HG02981 (cell line): ENCODE results near the gene CUTA.

ENCODE experiments used
- ATAC-seq: cut with Tn5 transposase; IDR thresholded peaks from one replicate; pipeline ENCODE4 v1.9.1; 2021; ENCODE audit warnings: mild to moderate bottlenecking, moderate library complexity; ENCODE audit not compliant: unreplicated experiment

CUTA gene

GRCh38 chr6:33439956-33440648, 22.2 kb upstream of the CUTA start:
- ATAC-seq: no peak

DNA sequence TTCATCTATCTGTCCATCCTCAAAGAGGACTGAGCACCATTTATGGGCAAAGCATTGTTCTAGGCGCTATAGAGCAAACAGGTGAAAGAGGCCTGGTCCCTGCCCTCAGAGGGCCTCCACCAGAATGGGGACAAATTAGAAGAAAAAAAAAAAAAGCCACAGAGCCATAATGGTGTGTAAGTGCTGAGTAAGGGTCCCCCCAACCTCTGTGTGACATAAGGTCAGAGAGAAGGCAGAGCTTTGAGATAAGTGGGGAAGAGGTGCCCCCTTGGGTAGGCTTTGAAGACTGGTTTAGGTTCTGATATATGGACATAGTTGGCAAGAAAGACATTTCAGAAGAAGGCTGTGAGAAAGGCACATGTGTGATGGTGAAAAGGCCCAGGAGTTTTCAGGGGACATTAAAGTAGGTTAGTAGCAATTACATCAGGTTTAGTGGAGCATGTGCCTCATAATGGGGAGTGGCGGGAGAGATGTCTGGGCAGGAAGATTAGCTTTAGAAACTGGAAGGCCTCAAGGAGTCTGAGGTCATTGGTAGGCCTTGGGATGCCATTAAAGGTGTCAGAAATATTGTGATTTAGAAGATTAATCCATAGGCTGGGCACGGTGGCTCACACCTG, 21.2 kb upstream of the CUTA start:
- no peak for ATAC-seq

DNA sequence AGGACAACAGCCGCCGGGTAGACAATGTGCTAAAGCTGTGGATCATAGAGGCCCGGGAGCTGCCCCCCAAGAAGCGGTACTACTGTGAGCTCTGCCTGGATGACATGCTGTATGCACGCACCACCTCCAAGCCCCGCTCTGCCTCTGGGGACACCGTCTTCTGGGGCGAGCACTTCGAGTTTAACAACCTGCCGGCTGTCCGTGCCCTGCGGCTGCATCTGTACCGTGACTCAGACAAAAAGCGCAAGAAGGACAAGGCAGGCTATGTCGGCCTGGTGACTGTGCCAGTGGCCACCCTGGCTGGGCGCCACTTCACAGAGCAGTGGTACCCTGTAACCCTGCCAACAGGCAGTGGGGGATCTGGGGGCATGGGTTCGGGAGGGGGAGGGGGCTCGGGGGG, 19.8 kb upstream of the CUTA start:
- ATAC-seq: no peak

DNA sequence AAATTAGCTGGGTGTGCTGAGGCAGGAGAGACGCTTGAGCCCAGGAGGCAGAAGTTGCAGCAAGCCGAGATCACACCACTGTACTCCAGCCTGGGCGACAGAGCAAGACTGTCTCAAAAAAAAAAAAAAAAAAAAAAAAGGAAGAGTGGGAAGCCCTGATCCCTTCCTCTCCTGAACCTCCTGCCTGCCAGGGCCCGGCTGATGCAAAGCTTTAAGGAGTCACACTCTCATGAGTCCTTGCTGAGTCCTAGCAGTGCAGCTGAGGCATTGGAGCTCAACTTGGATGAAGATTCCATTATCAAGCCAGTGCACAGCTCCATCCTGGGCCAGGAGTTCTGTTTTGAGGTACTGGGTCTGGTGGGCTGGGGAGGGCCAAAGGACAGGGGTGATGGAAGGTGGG, 17.1 kb upstream of the CUTA start:
- ATAC-seq: no peak

DNA sequence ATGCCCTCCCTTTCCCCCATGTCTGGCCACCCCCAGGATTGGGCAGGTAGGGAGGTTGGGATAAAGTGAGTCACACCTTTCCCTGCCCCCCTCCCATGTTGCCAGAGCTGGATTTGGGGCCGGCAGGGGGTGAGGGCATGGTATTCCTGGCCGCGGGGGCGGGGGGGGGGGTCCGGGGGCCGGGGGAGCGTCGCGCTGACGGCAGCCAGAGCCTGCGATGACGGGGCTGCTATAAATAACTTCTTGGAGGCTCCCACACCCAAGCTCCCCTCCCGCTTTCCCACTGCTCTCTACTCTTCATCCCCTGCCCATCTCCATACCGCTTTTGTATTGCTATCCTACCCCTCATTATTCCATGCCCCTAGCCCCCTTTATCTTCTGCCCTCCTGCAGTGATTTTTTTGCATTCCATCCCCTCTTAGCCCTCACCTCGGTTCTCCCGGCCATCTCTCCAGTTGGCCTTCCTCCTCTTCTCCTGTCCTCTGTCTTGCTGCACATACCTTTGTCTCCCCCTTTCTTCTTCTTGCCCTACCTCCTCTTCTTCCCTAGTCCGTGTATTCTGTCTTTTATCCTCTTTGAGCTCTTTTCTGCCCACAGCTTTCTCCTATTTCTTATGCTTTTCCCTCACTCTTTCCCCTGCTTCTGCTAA, 15.8 kb upstream of the CUTA start:
- no peak for ATAC-seq

DNA sequence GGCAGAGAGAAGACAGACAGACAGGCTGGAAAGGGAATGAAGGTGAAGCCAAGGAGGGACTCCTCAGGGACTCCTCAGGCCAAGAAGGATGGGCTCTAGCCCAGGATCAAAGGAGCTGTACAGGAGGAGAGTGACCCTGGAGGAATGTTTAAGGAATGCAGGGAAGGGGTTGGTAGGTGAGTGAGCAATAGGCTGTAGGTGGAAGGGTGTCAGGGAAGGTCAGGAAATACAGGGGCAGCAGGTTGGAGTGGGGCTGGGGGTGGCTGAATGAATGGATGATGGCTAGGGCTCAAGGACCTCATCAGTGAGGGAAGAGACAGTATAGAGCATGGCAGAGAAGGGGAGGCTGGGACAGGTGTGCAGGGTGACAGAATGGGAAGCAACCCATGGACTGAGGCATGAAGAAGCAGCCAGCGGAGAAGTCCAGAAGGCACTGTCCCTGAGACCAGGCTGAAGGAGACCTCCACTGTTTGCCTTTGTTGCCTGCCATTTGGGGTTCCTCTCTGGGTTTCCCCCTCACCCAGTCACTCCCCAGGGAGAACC, 15.2 kb upstream of the CUTA start:
- no peak for ATAC-seq

- ATAC-seq: no peak
Measured at GRCh38 chr6:33432546-33432945, 14.6 kb upstream of the CUTA start.

DNA sequence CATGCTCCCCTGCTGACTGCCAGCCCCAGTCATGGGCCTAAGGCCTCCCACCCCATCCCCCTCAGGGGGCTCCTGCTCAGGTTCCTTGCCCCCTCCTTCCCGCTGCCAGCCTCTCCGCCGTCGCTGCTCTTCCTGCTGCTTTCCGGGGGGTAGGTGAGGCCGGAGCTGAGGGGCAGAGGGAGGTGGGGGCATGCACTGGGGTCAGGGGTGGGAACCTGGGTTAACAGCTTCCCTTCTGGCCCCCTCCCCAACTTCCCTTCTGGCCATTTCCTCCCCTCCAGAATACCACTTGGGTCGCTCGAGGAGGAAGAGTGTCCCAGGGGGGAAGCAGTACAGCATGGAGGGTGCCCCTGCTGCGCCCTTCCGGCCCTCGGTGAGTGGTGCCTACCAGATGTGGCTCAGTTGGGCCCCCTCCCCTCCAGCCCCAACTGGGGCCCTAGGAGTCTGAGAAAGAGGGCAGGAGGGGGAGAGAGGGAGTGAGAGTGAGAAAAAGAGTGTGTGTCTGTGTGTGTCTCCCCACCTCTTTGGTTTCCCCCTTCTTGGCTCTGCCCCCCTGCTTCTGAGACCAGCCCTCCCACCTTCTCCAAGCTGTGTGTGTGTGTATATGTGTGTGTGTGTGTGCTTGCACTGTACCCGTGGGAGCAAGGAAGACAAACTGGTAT, 14.1 kb upstream of the CUTA start:
- ATAC-seq: no peak

- ATAC-seq: peak; percentile 57
Measured at GRCh38 chr6:33430991-33431879, 13.3 kb upstream of the CUTA start.

- ATAC-seq: no peak
Measured at GRCh38 chr6:33430334-33430733, 12.4 kb upstream of the CUTA start.

DNA sequence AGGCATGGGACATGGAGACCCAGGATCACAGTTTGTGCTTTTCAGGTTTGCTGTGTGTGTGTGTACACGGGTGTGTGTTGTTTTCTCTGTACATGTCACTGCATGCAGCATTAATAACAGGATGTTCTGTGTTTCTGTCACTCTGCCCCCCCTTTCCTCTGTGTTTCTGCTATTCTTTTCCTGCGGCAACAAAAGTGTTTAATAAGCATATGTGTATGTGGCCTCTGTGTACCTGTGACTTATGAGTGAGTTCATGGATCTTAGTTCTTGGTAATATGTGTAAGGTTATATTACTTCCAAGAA, 11.8 kb upstream of the CUTA start:
- no peak for ATAC-seq

- ATAC-seq: no peak
Measured at GRCh38 chr6:33428966-33429749, 11.3 kb upstream of the CUTA start.

DNA sequence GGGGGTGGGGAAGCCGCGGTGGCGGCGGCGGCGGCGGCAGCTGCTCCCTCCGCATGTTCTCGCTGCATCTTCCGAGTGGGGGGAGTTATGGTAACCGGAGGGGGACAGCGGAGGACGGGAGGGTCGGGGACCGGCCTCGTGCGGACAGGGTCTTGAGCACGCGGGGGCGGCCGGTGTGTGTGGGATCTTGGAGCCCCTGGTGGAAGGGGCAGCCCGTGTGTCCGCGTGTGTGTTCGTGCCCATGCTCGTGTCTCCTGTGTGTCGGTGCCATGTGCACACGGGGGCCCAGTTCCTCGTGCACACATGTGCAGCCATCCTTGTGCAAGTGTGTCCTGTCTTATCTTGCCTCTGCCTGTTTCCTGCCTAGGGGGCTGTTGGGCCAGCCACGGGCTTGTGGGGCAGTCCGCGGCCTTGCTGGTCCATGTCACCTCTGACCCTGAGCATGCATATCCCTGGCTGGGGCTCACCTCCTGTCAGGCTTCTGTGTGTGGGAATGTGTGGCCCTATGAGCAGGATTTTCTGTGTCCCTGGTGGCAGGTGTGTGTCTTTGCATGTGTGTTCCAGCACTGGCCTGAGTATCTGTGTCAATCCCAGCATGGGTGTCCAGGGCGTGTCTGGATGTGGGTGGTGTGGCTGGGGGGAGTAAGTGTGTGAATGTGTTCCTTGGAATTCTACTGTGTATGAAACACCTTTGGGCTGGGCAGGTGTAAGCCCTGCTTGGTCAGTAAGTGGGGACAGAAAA, 10.5 kb upstream of the CUTA start:
- ATAC-seq: no peak

DNA sequence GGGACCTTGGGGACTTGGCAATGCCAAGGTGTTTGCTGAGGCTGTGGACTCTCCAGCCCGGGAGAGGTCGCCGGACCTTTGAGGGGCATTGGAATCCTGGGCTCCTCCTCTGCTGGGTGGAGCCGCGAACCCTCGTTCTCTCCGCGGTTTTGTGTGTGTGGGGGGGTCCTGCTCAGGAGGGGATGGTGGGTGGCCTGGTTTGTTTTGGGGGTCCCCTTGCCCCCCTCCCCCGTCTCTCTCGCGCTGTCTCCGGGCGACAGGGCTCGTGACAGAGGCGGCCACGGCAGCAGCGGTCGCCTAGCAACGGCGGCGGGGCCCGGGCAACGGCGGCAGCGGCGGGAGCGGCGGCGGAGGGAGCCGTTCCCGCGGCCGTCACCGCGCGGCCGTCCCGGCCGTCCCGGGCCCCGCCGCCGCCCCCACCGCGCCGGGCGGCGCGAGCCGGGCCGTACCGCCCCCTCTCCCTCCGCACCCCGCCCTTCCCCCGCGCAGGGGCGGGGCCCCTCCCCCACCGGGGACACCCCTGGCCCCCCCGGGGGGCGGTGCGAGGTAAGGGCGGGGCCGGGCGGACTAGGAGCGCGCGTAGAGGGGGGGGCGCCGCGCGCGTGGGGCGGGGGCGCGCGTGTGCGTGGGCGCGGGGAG, 9.8 kb upstream of the CUTA start:
- ATAC-seq: no peak

DNA sequence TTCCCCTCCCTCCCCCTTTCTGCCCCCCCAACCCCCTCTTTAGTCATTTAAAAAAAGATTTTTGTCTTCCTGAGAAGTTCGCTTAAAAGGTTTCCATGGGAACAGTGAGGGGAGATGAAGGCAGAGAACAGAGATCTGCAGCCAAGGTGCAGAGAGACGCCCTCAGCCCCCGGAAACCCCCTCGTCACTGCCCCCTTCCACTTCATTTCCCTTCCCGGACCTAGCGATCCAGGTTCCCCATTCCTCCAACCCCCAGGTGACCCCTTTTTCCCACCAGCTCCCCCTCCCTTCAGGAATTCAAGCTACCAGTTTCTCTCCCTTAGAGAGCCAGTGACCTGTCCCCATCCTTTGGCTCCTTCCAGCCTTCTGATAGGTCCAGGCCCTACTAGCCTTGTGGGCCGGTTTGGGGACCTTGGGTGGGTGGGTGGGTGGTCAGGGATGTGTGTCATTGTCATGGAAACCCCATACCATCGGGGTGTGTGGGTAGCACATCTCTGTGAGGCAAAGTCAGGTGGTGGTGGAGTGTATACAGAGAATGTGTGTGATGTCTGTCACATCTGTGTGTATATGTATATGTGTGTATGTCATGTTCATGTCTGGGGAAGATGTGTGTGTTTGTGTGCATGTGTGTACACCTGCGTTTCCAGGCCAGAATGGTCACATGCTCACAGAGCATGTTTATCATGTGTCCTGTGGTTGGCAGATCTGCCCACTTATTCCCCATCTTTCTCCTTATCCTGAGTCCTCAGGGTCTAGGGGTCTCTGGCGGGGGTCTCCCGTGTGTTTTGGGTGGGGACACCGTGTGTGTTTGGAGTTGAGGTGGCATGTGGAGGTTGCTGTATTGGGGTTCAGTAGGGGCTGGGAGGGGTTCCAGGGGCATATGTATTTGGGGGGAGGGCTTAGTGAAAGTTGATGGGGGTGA, 8.9 kb upstream of the CUTA start:
- ATAC-seq: no peak

DNA sequence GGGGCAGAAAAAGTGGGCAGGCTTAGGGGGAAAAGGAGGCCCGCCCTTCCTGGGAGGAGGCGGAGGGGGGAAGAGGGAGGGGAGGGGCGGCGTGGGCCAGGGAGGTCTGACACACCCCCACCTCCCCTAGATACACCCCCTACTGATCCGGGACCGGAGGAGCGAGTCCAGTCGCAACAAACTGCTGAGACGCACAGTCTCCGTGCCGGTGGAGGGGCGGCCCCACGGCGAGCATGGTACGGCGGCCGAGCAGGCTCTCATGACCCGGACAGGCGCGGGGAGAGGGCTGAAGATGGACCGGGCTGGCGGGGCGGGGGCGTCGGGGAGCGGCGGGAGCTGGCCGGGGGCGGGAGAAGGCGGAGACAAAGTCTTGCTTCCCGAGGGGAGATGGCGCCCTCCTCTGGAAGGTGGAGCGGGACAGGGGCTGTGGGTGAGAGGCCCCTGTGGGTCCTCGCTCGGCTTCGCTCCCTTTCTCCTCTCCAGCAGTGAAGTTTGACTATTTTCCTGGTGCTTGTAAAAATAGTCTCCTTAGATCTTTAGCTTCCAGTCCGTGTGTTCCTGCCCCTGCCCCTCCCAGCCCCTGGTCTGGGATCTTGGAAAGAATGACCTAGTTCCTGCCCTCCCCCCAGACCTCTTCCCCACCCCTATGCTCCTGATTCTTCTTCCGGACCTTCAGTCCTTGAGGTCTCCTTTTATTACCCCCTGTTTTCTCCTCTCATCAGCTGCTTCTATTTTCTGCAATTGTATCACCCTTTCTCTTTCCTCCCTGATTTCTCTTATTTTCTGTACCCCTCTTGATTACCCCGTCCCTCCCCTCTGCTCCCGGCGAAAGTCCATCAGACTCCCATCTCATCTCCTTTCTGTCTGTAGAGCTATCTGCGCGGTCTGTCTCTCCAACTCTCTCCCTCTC, 8.0 kb upstream of the CUTA start:
- ATAC-seq: peak; percentile 43
